HG03064 (cell line): ENCODE measurements around the gene AWAT1.
"Not testable (repeated sequence)": the region's sequence is repeated elsewhere in the genome, so short reads cannot be mapped to it uniquely, and the experiment has no call there.

Source experiments
- ATAC-seq: cut with Tn5 transposase; IDR thresholded peaks from one replicate; pipeline ENCODE4 v1.9.1; 2021; ENCODE audit warnings: low read depth; ENCODE audit not compliant: unreplicated experiment

Gene AWAT1

DNA sequence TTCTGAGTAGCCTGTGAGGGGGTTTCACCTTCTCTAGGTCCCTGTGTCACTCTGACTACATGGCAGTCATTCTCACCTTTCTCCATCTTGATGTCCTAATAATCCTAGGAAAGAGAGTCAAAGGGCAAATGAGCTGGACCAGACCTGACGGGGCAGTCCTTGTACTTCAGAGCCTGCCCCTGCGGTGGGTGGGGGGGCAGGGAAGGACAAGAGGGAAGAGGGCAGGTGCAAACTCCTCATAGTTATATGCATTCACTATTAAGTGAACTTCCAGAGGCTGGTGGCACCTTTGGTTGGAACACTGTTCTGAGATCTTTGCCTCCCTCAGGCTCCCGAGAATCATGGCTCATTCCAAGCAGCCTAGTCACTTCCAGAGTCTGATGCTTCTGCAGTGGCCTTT lies at the start of gene AWAT1:
Gene AWAT1 (plus strand): TSS at position 301 of the 400 bp plus-strand sequence. CDS start 41 bp downstream, at position 342.
- no peak for ATAC-seq

GRCh38 chrX:70190225-70190624 lies 44.2 kb upstream of the AWAT1 start:
- ATAC-seq, result no peak

GRCh38 chrX:70196961-70197720 lies 37.3 kb upstream of the AWAT1 start:
- no peak for ATAC-seq

GRCh38 chrX:70201732-70202131 lies 32.7 kb upstream of the AWAT1 start:
- ATAC-seq, result no peak

DNA sequence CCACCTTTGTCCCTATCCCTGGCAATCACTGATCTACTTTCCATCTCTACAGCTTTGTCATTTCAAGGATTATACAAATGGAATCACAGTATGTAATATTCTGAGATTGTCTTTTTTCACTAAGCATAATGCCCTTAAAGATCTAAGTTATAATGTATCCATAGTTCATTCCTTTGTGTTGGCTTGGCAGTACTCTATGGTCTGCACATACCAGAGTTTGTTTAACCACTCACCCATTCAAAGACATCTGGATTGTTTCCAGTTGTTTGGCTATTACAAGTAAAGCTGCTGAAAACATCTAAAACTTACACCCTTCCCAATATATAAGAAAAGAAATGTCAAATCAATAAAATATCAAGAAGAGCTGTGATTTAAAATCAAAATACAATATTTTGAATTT lies 26.0 kb upstream of the AWAT1 start:
- no peak for ATAC-seq

- not testable (repeated sequence) for ATAC-seq
Observed at GRCh38 chrX:70209570-70209969, 24.9 kb upstream of the AWAT1 start.

DNA sequence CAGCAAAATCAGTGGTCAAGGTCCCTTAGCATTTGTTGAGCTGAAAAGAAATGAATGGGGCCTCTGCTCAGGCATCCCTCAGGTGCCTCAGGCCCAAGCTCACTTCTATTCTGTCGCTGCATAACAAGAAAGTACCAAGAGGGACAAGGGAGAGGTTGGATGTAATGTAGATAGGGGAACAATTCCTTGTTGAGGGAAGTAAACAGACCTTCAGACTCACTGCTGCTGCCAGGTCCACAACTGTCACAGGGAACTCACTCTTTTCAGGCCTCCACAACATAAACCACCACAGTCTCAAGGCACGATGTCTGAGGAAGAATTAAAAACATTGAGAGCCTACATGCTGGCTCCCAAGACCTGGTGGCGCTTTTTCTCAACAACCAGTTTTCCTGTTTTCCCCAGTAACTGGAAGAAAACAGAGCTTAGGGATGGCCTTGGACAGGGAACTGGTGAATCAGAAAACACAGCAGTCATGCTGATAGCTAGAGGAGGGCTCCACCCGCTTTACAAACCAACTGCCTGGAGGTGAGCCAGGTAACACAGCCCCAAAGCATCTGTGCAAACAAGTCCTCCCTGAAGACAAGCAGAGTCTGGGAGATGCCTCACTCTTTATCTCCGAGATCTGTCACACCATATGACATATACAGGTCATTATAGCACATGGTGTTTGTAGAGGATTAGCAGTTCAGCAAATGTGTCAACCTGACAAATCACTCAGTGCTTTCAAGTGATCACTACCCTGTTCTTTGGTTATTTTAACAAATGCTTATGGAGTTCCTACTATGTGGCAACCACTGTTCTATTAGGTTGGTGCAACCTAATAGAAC lies 14.3 kb upstream of the AWAT1 start:
- no peak for ATAC-seq

DNA sequence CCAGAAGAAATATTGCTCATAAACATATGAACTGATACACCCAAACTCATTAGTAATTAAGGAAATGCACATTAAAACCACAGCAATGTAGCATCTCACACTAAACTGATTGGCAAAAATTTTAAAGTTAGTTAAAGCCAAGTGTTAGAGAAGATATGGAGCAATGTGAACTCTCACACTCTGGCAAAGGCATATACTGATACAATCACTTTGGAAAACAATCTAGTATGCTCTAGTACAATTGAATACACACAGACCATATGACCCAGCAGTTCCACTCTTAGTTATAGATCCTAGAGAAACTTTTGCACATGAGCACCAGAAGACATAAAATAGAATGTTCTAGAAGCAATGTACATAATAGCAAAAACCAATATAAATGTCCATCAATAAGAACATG lies 8.4 kb upstream of the AWAT1 start:
- no peak for ATAC-seq

- ATAC-seq, result no peak
Observed at GRCh38 chrX:70226687-70227086, 7.8 kb upstream of the AWAT1 start.

GRCh38 chrX:70231666-70232065 lies 2.8 kb upstream of the AWAT1 start:
- no peak for ATAC-seq

DNA sequence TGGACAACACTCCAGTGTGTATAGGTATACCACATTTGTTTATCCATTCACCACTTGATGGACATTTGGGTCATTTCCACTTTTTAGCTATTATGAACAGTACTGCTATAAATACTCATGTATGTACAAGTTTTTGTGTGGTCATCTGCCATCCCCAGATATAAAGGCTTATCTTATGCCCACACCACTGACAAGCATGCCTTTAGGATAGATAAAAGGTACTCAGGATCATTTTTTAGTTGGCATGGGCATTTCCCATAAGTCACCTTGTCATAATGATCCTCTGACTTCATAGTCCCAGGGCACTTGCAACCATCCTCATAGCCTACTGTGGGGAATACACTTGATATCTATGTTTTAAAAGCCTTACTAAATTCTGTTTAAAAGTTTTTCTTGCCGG lies 6.3 kb downstream of the AWAT1 start:
- no peak for ATAC-seq

- no peak for ATAC-seq
Observed at GRCh38 chrX:70241501-70241900, 7.0 kb downstream of the AWAT1 start.

- not testable (repeated sequence) for ATAC-seq
Observed at GRCh38 chrX:70243601-70244000, 9.1 kb downstream of the AWAT1 start.

DNA sequence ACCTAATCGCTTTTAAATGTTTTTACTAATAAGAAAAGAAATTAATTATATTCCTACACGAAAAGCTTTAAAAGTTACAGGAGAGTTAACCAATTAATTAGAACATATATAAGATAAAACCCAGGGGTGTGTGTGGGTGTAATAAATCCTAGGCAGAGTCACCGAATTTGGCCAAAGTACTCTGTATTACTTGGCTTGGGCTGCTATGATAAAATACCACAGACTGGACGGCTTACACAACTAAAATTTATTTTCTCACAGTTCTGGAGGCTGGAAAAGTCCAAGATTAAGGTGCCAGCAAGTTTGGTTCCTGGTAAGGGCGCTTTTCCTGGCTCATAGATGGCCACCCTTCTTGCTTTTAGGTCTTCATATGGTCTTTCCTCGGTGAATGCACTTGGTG lies 10.4 kb downstream of the AWAT1 start:
- no peak for ATAC-seq

GRCh38 chrX:70247252-70247651 lies 12.8 kb downstream of the AWAT1 start:
- no peak for ATAC-seq

- ATAC-seq, result no peak
Observed at GRCh38 chrX:70252491-70252890, 18.0 kb downstream of the AWAT1 start.

DNA sequence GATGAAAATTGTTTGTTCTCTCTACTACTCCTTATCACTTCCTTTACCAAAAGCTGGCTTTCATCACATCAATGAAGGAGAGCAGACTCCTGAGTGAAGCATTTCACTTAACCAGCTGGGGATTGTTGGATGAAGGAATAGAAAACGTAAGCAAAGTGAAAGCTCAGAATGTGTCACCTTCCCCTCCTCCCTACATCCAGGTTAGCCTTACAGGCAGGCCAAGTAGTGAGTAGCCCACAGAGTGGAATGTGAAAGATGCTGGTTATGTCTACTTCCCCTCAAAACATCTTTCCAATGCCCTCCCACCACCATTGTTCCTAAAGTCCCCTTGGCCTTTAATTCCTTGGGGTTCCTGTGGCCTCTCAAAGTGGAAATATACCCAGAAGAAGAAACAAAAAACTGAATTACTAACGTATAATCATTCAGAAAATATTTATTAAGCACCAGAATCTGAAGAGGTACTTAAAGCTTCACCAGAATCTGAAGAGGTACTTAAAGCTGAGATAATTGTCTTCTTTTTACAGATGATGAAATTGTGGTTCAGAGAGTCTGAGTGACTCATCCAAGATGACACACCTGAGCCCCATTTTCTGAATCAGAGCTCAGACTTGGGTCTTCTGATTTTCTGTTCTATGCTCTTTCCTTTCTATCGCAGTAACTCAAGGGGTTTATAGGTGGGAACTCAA lies 19.1 kb downstream of the AWAT1 start:
- no peak for ATAC-seq

GRCh38 chrX:70254063-70254400 lies 19.6 kb downstream of the AWAT1 start:
- ATAC-seq, result no peak

- ATAC-seq, result no peak
Observed at GRCh38 chrX:70254909-70255308, 20.5 kb downstream of the AWAT1 start.

DNA sequence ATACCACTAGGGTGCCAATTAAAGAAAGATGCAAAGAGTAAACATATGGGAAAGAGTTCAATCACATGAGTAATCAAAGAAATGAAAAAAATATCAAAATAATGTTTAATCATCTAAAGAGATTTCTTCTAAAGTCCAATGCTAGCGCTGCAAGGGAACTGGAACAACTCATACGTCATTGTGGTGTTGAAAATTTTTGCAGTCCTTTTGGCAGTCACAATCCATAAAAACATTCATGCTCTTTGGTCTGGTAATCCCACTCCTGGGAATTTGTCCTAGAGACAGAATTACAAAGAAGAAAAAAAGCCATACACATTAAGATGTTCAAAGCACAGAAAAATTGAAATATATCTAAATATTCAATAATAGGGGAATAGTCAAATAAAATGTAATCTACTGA lies 21.0 kb downstream of the AWAT1 start:
- ATAC-seq, result no peak
